GM21423 (cell line): ENCODE data around the gene ERBB4.
A peak's percentile ranks its signal among the peaks of the same experiment; 100 is the strongest.
"Not testable (repeated sequence)": the region's sequence is repeated elsewhere in the genome, so short reads cannot be mapped to it uniquely, and the experiment has no call there.

Experiments
- ATAC-seq: cut with Tn5 transposase; IDR thresholded peaks from one replicate; pipeline ENCODE4 v1.9.1; 2021; ENCODE audit warnings: mild to moderate bottlenecking, moderate library complexity; ENCODE audit not compliant: unreplicated experiment

The ERBB4 gene

GRCh38 chr2:211762479-211762878, 776.1 kb downstream of the ERBB4 start:
- ATAC-seq: no peak

- no peak for ATAC-seq
Observed at GRCh38 chr2:211760103-211760502, 778.5 kb downstream of the ERBB4 start.

- no peak for ATAC-seq
Observed at GRCh38 chr2:211756266-211756665, 782.3 kb downstream of the ERBB4 start.

- ATAC-seq: no peak
Observed at GRCh38 chr2:211755187-211755586, 783.4 kb downstream of the ERBB4 start.

- no peak for ATAC-seq
Observed at GRCh38 chr2:211751848-211752247, 786.8 kb downstream of the ERBB4 start.

GRCh38 chr2:211748339-211748738, 790.3 kb downstream of the ERBB4 start:
- ATAC-seq: no peak

- peak; percentile 92 for ATAC-seq
Observed at GRCh38 chr2:211745295-211746097, 793.1 kb downstream of the ERBB4 start.

GRCh38 chr2:211744379-211744778, 794.2 kb downstream of the ERBB4 start:
- no peak for ATAC-seq

- no peak for ATAC-seq
Observed at GRCh38 chr2:211741966-211742365, 796.6 kb downstream of the ERBB4 start.

- no peak for ATAC-seq
Observed at GRCh38 chr2:211737282-211737681, 801.3 kb downstream of the ERBB4 start.

GRCh38 chr2:211730215-211730614, 808.4 kb downstream of the ERBB4 start:
- no peak for ATAC-seq

GRCh38 chr2:211729433-211729832, 809.2 kb downstream of the ERBB4 start:
- ATAC-seq: no peak

- ATAC-seq: no peak
Observed at GRCh38 chr2:211724933-211725332, 813.7 kb downstream of the ERBB4 start.

GRCh38 chr2:211723398-211723797, 815.2 kb downstream of the ERBB4 start:
- no peak for ATAC-seq

- ATAC-seq: no peak
Observed at GRCh38 chr2:211722928-211723327, 815.7 kb downstream of the ERBB4 start.

- ATAC-seq: not testable (repeated sequence)
Observed at GRCh38 chr2:211721874-211722273, 816.7 kb downstream of the ERBB4 start.

GRCh38 chr2:211709389-211709788, 829.2 kb downstream of the ERBB4 start:
- ATAC-seq: no peak

GRCh38 chr2:211692689-211693088, 845.9 kb downstream of the ERBB4 start:
- no peak for ATAC-seq

- ATAC-seq: no peak
Observed at GRCh38 chr2:211690736-211691135, 847.9 kb downstream of the ERBB4 start.

GRCh38 chr2:211688196-211688595, 850.4 kb downstream of the ERBB4 start:
- no peak for ATAC-seq

- no peak for ATAC-seq
Observed at GRCh38 chr2:211674715-211675114, 863.9 kb downstream of the ERBB4 start.

- no peak for ATAC-seq
Observed at GRCh38 chr2:211673133-211673905, 865.3 kb downstream of the ERBB4 start.
